Mucosa of descending colon (tissue), 3 donors: ENCODE measurements around the gene MOB3B. TPM values are rescaled to one million over a fixed set of nuclear protein-coding genes. Genes with fewer than 3 reads are reported as not detected.

Source experiments
- ATAC-seq: fragments of 200-7000 bp; cut with Tn5 transposase; one replicate; pipeline ENCODE4 v1.9.1; 2020; ENCODE audit warnings: mild to moderate bottlenecking, moderate library complexity
- DNase-seq, 3 donors: peaks; one replicate each; pipeline ENCODE4 v3.0.0-alpha.2; 2020
- H3K36me3 ChIP-seq: fragments of 200-600 bp; one replicate; pipeline ENCODE4 v1.8.0; 2021; ENCODE audit warnings: low read depth, mild to moderate bottlenecking
- H3K4me1 ChIP-seq: fragments of 200-600 bp; one replicate; pipeline ENCODE4 v1.8.0; 2021; ENCODE audit warnings: low read depth, mild to moderate bottlenecking
- H3K4me3 ChIP-seq: fragments of 200-600 bp; one replicate; pipeline ENCODE4 v1.8.0; 2021; ENCODE audit warnings: mild to moderate bottlenecking
- H3K9me3 ChIP-seq: fragments of 200-600 bp; one replicate; pipeline ENCODE4 v1.8.0; 2021; ENCODE audit warnings: mild to moderate bottlenecking
- CTCF ChIP-seq: fragments of 200-600 bp; IDR thresholded peaks from one replicate; pipeline ENCODE4 v1.8.0; 2022; ENCODE audit warnings: antibody characterized with exemption, mild to moderate bottlenecking
- intact Hi-C, 2 donors: fragments of 100-400 bp; cut with DNase I in 1 of 2; cut with micrococcal nuclease in 1 of 2; formaldehyde crosslinking; loops; one replicate each; pipeline versions ENCODE4 v1.11.0 to v1.11.1; 2022; cut with DNase I, micrococcal nuclease
- long read RNA-seq, 2 donors: library from polyadenylated mRNA; unstranded; transcript quantifications; one replicate each; pipeline ENCODE4 v2.0.0, GENCODE V29; 2019 to 2021
- total RNA-seq, 3 donors: library from RNA; stranded (reverse); fragmentation: NEBNext Ultra II Directional in 2 of 3; extraction: Animal tissue kit (Norgen Biotek cat#: 25700) in 2 of 3; gene quantifications; one replicate each; pipeline versions ENCODE4 v1.2.1 to v1.2.4, GENCODE V29; 2021 to 2023
- donor health status: DM: no; HTN: no; CAD: no; lungs with moderate emphysema.
- donor health status: DM: no; HTN: no; CAD: no.
- donor health status: DM: no; HTN: yes; CAD: no.

Gene MOB3B
- total RNA-seq: 10 to 100 TPM; 34.6 to 57.5 (median 41.7) TPM
- long read RNA-seq, donor 1, full-length matches to known transcripts: 32 of 42 reads
- long read RNA-seq, donor 1, partial matches to known transcripts: 2 of 42 reads
- long read RNA-seq, donor 1, other reads (novel, unspliced or antisense): 8 of 42 reads
- long read RNA-seq, donor 2, full-length matches to known transcripts: 24 of 39 reads
- long read RNA-seq, donor 2, partial matches to known transcripts: 3 of 39 reads
- long read RNA-seq, donor 2, other reads (novel, unspliced or antisense): 12 of 39 reads

GRCh38 chr9:27529316-27530278 is at the start of gene MOB3B:
Gene MOB3B (minus strand): TSS chr9:27529814. CDS start chr9:27455550, 74,264 bp downstream.
- H3K4me1 ChIP-seq: peaks cover 12% of the 10 kb centered on the region
- intact Hi-C loops: loop anchor here in 1 of 2 donors (5.0 kb wide), 1 partner anchor 197 kb away; no protein-coding TSS in a partner anchor
- TF ChIP-seq CTCF: peak; percentile 82
- DNase-seq (peak; percentile 84 to 93 (median 92)), ATAC-seq (peak; percentile 86)
- no peaks in the 10 kb centered on the region for H3K9me3 ChIP-seq
- H3K36me3 ChIP-seq: no peaks in the 10 kb centered on the region
- H3K4me3 ChIP-seq: peak within 1 kb of the TSS; percentile 82

GRCh38 chr9:27573634-27574590 is 44.3 kb upstream of the MOB3B start:
- Histone ChIP-seq H3K4me1 (peaks cover 12% of the 10 kb centered on the region), H3K9me3 (peaks cover 3% of the 10 kb centered on the region), H3K4me3 (peak overlapping the region; percentile 48), H3K36me3 (no peaks in the 10 kb centered on the region)
- TF ChIP-seq CTCF: no peak
- peak; percentile 92 for ATAC-seq
- DNase-seq: peak; percentile 91 to 99 (median 96)
- intact Hi-C loops: no loop called here

GRCh38 chr9:27572918-27573633 is 43.5 kb upstream of the MOB3B start, which contains the start of gene C9orf72:
Gene C9orf72 (minus strand): TSS chr9:27573481. CDS start chr9:27567120, 6,361 bp downstream.
- intact Hi-C loops: no loop called here
- TF ChIP-seq CTCF: no peak
- Histone ChIP-seq H3K4me1 (peaks cover 12% of the 10 kb centered on the region), H3K9me3 (peaks cover 2% of the 10 kb centered on the region), H3K4me3 (peak within 1 kb of the TSS; percentile 48), H3K36me3 (no peaks in the 10 kb centered on the region)
- ATAC-seq (peak; percentile 93), DNase-seq (peak; percentile 86 to 93 (median 92))

- ATAC-seq (peak; percentile 52), DNase-seq (peak in 1 of 3 donors; percentile 66)
- H3K4me1 ChIP-seq: peaks cover 12% of the 10 kb centered on the region
- H3K4me3 ChIP-seq: peak overlapping the region; percentile 48
- no peaks in the 10 kb centered on the region for H3K9me3 ChIP-seq
- intact Hi-C loops: no loop called here
- no peak for TF ChIP-seq CTCF
- H3K36me3 ChIP-seq: no peaks in the 10 kb centered on the region
These were observed 42.9 kb upstream of the MOB3B start for GRCh38 chr9:27572566-27572917.
